CMK (cell line): ENCODE measurements around the gene TUBA1B.

Source experiments
- DNase-seq: peaks from one replicate; pipeline ENCODE4 v3.0.0-alpha.2; 2010; ENCODE audit warnings: low read depth

The TUBA1B gene

GRCh38 chr12:49089821-49090773 is 41.1 kb downstream of the TUBA1B start:
- DNase-seq = no peak

- DNase-seq = no peak
Observed at GRCh38 chr12:49088932-49089330, 42.3 kb downstream of the TUBA1B start.

- peak; percentile 80 for DNase-seq
Observed at GRCh38 chr12:49088150-49088931, 42.9 kb downstream of the TUBA1B start.

GRCh38 chr12:49086116-49086515 is 45.1 kb downstream of the TUBA1B start:
- no peak for DNase-seq

GRCh38 chr12:49084438-49084837 is 46.8 kb downstream of the TUBA1B start:
- no peak for DNase-seq

- DNase-seq = no peak
Observed at GRCh38 chr12:49079793-49080192, 51.4 kb downstream of the TUBA1B start.
